NCI-H1436 (cell line): ENCODE data around the gene CRIP1.

Experiments
- DNase-seq: peaks from one replicate; lab custom pipeline; 2025; lab: John Stamatoyannopoulos, UW

CRIP1 gene

DNA sequence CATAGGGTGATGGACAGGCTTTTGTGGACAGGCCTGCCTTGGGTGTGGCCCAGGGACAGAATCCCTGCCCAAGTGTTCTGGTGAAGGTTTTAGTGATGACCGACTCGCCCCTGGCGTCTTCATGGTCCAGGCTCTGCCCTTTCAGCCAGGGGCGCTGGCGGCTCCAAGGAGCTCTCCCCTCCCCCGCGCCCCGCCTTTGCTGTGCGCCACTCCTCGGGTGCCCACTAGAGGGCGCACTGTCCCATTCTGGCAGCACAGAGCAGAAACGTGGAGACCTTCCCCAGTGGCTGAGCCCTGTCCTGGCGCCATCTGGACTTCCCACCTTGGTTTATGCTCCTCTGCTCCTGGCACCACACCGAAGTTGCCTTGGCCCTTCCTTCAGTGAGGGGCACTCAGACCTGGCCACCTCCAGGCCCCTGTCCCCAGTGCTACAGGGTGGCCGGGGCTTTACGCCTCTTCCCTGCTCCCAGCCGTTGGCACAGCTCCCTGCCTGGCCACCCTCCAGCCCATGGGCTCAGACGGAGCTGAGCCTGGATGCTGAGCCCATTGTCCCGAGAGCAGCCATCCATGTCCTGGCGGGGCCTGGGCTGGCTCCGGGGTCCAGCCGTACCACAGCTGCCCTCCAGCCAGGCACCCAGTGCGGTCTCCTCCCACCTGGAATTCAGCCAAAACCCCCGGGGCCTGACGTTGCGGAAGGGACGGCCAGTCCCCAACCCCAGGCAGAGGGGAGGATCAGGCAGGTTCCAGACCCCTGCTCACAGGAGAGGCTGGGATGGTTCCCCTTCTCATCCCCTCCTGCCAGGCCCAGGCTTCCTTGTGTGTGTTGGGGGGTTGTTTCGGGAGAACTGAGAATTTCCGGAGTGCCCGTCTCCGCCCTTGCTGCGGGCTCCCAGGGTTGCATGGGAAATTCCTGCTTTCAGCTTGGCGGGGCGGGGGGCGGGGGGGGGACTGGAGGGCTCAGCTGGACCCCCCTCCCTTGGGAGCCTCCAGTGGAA is 5.6 kb upstream of the CRIP1 start:
- peak; percentile 73 for DNase-seq

DNA sequence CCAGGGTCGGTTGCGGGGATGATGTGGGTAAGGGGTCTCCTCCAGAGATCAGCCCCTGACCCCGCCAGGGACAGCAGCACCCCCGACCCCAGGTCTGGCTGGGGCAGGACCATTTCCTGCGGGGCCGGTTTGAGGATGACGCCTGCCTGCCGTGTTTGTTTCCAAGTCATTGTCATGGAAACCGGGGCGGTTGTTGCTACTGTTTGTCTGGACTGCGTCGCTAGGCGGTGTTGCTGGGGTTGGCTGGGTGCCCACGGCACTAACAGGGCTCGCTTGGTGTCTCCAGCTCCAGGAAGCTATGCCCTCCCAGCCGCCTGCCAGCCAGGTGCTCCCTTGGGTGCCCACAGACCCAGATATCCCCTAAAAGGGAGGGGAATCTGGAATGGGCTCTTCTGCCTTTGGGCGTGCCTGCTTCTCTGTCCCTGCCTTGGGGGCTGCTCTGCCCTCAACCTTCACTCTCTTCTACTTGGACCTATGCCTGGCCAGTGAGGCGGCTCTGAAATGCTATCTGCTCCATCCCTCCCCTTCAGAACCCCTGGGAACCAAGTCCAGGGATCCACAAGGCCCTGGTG is 4.7 kb upstream of the CRIP1 start:
- peak; percentile 94 for DNase-seq

- no peak for DNase-seq
Measured at GRCh38 chr14:105482486-105483110, 4.1 kb upstream of the CRIP1 start.

DNA sequence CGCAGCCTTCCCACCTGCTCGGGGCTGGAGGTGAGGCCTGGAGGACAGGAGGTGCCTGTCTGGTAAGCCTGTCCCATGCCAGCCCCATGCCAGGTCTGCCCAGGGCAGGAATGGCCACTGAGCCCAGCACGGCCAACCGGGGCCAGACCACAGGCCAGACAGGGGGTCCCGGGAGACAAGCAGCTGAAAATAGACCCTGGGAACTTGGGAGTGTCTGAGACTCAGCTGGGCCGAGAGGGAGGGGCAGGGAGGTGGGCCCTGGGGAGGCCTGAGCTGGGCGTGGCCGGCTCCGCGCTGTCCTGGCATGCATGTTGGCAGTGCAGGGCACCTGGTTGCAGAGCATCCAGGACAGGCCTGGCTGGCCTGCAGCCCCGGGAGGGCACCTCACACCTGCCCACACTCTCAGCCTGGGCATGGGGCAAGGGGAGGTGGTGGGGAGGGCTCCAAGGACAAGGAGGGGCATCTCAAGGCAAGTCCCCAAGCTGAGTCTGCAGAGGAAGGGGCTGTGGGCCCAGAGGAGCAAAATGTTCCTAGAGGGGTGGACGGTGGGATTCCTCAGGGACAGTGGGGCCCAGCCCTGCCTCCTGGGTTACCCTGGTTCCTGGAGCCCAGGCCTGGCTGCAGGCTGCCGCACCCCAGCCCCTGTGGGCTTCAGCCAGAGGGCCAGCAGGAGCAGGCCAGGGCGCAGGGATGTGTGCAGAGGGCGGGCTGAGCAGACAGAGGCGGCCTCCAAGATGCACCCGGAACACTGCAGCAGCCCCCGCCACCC is 3.2 kb upstream of the CRIP1 start:
- DNase-seq = no peak

DNA sequence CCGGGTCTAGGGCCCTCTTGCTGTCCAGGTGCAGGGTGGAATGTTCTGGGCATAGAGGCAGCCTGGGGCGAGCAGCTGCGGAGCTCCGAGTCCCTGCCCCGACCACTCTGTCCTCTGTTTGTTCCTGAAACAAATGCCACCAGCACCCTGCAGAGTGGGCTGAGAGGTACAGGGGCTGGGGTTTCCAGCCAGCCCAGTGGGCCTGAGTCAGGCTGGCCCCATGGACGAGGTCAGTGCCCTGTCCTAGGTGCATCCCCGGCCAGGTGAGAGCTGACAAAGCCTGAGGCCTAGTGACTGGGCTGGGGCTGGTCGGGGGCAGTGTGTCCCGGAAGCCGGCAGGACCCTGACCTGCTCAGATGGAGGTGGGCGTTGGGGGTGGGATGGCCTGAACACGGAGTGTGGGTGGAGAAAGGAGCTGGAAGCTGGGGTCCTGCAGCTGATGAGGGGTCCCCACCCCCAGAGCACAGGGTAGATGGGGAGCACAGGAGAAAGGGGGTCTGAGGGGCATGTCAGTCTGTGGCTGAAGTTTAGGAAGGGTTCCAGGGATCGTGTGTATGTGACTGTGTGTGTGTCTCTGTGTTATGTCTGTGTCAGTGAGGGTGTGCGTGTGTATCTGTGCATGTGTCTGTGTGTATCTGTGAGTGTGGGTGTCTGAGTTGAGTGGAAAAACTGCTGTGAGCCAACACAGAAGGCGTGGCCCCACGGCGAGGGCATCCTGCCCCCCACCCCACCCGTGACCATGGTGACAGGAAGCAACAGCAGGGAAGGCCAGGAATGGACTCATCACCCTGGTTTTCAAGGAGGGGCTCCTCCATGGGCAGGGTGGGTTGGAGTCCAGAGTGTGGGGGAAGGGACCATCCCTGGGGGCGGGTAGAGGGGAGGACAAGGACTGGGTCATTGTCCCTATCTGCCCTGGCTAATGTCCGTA is 2.4 kb upstream of the CRIP1 start:
- no peak for DNase-seq

DNA sequence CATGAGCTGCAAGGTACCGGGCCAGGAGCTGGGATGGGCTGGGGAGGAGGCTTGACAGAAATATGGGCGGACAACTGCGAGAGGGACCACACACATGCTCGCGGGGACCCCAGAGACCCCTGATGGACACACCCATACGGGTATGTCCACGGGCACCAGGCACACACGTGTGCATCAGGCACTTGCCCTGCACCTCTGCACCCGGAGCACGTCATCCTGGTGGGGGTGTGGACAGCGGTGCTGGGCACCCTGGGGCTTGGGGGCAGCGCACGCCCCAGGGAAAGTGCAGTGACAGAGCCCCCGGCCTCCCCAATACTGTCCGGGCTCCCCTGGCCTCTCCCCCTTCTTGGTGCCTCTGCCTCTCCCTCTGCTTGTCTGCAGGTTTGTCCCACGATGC is 1.7 kb upstream of the CRIP1 start:
- no peak for DNase-seq

GRCh38 chr14:105485739-105486162 is 935 bp upstream of the CRIP1 start:
- DNase-seq = peak; percentile 21

DNA sequence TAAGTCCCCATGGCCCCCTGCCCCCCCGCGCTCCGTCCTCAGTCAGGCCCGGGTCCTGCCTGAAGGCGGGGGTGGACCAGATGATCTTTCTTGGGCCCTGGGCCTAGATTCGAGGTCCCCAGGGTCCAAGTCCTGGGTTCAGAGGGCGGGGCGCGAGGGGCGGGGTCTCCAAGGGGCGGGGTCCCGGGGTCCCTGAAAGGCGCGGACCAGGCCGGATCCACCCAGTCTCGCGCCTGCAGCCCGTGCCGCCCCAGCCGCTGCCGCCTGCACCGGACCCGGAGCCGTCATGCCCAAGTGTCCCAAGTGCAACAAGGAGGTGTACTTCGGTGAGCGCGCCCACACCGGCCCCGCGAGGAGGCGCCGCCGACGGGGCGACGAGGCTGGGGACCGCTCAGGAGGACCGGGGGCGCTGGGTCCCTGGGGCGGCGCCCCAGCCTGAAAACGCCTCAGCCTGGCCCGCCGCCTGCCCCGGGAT is 325 bp downstream of the CRIP1 start:
- peak; percentile 25 for DNase-seq

DNA sequence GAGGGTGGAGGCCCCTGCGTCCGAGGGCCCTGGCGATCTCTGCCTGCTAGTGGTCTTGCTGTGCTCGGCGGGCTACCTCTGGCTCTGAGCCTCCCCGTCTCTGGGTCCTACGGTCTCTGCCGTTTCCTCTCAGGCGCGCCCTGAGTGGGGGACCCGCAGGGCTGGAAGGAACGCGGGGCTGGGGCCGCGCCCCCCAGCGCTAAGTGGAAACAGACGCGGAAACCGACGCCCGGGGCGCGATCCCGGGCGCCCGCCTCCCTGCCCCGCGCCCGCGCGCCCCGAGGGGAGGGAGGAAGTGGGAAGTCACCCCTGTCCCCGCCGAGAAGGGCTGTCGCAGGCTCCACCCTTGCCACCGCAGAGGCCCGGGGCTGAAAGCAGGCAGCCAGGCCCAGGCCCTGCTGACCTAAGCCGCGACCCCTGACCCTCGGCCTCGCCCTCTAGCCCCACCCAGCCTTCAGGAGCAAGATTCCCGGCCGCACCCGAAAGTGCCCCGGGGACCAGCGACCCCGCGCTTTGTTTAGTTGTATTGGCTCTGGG is 831 bp downstream of the CRIP1 start:
- no peak for DNase-seq

DNA sequence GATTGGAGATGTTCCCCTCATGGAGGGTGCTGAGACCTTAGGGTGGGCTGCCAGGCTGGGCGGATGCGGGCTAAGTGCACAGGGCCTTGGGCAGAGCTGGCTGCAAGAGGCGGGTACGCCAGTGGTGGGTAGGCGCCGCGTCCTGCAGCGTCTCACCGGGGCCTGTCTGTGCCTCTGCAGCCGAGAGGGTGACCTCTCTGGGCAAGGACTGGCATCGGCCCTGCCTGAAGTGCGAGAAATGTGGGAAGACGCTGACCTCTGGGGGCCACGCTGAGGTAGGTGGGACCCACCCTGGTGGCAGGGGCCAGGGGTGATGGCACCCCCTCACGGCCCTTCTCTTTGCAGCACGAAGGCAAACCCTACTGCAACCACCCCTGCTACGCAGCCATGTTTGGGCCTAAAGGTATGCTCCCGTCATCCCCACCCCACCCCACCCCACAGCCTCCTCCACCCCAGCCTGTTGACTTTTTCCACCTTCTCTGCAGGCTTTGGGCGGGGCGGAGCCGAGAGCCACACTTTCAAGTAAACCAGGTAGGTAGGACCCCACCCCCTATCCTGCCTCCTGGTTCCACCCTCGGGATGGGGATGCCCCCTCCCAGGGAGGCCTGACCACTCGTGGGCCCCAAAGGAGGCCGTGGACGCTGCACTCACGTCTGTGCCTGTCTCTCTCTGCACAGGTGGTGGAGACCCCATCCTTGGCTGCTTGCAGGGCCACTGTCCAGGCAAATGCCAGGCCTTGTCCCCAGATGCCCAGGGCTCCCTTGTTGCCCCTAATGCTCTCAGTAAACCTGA is 1.5 kb downstream of the CRIP1 start:
- no peak for DNase-seq

DNA sequence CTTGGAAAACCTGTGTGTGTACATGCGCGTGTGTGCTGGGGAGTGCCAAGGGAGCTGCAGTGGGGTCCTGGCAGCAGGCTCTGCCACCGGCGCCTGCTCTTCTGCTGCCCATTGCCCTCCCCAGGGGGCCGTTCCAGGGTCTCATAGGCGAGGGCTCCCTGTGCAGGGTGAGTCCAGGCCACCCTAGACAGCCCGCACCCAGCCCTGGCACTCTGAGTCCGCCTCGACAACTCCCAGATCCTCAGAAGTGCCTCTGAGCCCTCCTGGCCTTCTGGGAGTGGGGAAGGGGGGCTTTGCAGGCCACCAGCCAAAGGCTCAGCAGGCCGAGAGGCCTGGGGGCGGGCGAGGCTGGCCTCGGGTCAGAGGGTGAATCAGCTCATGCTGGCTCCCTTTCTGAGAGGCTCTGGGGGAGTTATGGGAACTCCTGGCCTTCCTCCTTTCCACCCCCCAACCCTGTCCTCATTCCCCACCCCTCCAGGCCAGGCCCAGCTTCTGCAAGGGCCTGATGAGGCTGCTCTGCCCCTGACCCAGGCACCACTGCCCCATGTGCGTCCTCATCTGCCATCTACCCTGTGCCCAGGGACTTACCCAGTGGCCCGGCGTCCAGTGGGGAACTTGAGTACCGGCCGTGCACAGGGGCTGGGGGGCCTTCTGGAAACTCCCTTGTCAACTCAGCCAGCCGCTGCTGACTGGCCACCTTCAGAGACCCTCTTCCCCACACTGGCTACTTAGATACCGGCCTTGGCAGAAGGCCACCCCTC is 2.3 kb downstream of the CRIP1 start:
- DNase-seq = no peak

DNA sequence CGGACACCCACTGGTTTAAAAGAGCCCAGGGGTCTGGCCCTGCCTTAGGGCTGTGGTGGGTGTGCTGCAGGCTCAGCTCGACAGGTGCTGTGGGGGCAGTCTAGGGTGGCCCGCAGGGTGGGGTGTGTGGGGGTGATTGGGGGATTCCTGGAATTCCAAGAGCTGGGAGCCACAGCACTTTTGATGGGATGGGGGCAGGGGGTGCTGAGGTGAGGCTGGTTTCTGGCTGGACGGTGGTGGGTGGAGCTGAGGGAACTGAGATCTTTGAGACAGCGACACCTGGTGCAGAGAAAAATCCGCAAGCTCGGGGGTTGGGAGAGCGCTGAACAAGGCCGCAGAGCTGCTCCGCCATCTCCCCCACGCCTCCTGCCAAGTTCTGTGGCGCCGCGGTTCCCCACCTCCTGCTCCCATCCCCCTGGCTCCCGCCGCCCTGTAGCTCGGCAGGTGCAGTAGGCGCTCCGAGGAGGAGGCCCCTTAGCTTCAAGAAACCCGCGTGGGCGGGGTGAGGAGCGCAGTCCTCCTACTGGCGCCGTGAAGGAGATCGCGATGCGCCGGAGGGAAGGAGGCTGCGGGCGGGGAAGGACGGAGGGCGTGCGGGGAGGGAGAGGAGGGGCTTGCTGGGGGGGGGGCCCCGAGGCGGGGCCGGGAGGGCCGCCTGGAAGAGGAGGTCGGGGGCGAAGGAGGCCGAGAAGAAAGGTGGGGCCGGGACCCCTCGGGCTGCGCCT is 3.0 kb downstream of the CRIP1 start:
- DNase-seq = peak; percentile 83

DNA sequence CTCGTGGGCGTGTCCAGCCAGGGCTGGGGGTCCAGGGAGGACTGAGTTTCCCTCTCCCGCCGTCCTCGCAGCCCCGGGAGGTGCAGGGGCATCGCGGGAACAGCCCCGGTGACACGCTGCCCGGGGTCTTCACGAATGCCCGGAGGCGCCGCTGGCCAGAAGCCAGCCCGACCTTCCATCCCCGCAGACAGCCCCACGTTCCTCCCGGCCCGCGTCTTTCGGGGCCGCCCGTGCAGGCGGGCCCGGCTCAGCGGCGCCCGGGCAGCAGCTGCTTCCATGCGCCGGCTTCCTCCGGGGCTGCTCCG is 3.5 kb downstream of the CRIP1 start:
- no peak for DNase-seq

DNA sequence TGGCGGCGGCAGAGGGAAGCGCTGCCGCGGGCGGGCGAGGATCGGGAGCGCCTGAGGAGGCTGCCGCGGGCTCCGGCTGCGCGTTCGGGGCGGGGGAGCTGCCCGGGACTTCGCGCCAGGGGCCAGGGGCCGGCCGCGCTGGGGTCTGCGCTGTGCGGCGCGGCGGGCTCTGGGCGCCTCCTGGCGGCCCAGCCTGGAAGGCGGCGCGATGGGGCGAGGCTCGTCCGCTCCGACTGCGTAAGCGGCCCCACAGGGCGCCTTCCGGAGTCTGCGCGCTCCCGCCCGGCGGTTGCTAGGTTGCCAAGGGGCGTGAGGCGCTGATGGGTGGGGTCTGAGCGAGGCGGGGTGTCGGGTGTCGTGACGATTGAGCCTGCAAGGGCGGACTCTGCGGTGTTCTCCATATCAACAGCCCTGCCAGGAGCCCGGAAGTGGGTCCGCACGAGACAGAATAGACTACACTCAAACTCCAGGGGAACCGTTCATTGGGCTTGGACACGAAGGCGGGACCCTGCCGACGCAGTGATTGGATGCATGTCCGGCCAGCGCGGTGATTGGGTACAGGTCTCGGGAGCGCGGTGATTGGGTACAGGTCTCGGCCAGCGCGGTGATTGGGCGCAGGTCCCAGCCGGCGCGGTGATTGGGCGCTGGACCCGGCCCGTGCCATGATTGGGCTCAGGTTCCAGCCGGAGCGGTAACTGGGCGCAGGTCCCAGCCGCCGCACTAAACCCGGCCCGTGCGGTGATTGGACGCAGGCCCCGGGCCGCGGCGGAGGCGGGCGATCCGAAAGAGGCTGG is 4.1 kb downstream of the CRIP1 start, which contains the start of gene TEDC1:
Gene TEDC1 (plus strand): TSS at position 675 of the 794 bp plus-strand sequence. CDS start 130 bp downstream, outside the sequence.
- DNase-seq = peak; percentile 100

GRCh38 chr14:105491366-105491973 is 4.8 kb downstream of the CRIP1 start:
- DNase-seq = peak; percentile 65

- DNase-seq = no peak
Measured at GRCh38 chr14:105492031-105492970, 5.6 kb downstream of the CRIP1 start.
